Sigmoid colon (tissue), 4 donors: ENCODE results near the gene NEK9.

Experiments used
- CTCF ChIP-seq, 4 experiments: fragments of 450-650 bp in 3 of 4; fragments of 200-600 bp in 1 of 4; IDR thresholded peaks; one replicate each; pipeline ENCODE4 v1.5.1; 2016 to 2019; ENCODE audit warnings: antibody characterized with exemption in 4 of 4, mild to moderate bottlenecking in 3 of 4, moderate library complexity in 2 of 4
- POLR2AphosphoS5 ChIP-seq, 4 donors: sonication (generic); formaldehyde crosslinking; IDR thresholded peaks; one replicate each; pipeline ENCODE4 v1.6.1; 2017; ENCODE audit warnings: antibody characterized with exemption in 4 of 4

- TF ChIP-seq CTCF (IDR thresholded peaks at IDR 0.05) (no peak), POLR2AphosphoS5 (IDR thresholded peaks at IDR 0.05) (no peak)
These were observed 58.3 kb downstream of the NEK9 start for GRCh38 chr14:75068294-75069120.
